Right lobe of liver (tissue), 6 donors: Measurements from ENCODE around the gene GCNT1. TPM values are rescaled to one million over a fixed set of nuclear protein-coding genes. Genes with fewer than 3 reads are reported as not detected.

Source experiments
- ATAC-seq, 4 donors: fragments of 200-7000 bp; cut with Tn5 transposase; one replicate each; pipeline ENCODE4 v1.9.1; 2020; ENCODE audit warnings: mild to moderate bottlenecking in 4 of 4, moderate library complexity in 4 of 4
- DNase-seq, 3 donors: peaks; one replicate each; pipeline ENCODE4 v3.0.0-alpha.2; 2020
- H3K27ac ChIP-seq, 3 donors: fragments of 200-600 bp; one replicate each; pipeline ENCODE4 v1.8.0; 2022
- H3K27me3 ChIP-seq, 2 donors: fragments of 200-600 bp; one replicate each; pipeline ENCODE4 v1.8.0; 2022
- H3K36me3 ChIP-seq, 4 donors: fragments of 200-600 bp; sonication (generic) in 1 of 4; one replicate each; pipeline versions ENCODE4 v1.5.1 to v1.8.0; 2017 to 2022; ENCODE audit warnings: control low read depth in 1 of 4
- H3K4me1 ChIP-seq, 4 donors: fragments of 200-600 bp; sonication (generic) in 1 of 4; one replicate each; pipeline versions ENCODE4 v1.5.1 to v1.8.0; 2017 to 2022; ENCODE audit warnings: control low read depth in 1 of 4
- H3K4me3 ChIP-seq, 3 donors: fragments of 200-600 bp; one replicate each; pipeline ENCODE4 v1.8.0; 2022
- H3K9me3 ChIP-seq, 4 donors: fragments of 200-600 bp; sonication (generic) in 1 of 4; one replicate each; pipeline versions ENCODE4 v1.5.1 to v1.8.0; 2017 to 2022; ENCODE audit warnings: control low read depth in 1 of 4
- CTCF ChIP-seq, 4 donors: fragments of 200-600 bp in 3 of 4; fragments of 450-650 bp in 1 of 4; IDR thresholded peaks; one replicate each; pipeline versions ENCODE4 v1.5.1 to v1.8.0; 2016 to 2022; ENCODE audit warnings: antibody characterized with exemption in 4 of 4, mild to moderate bottlenecking in 2 of 4
- POLR2A ChIP-seq: fragments of 450-650 bp; IDR thresholded peaks from one replicate; pipeline ENCODE4 v1.6.1; 2017; ENCODE audit warnings: antibody characterized with exemption, mild to moderate bottlenecking
- WGBS: methylation state at CpG from one replicate; pipeline ENCODE4 v1.1.6; 2018; ENCODE audit warnings: low coverage, low lambda C conversion rate; ENCODE audit not compliant: insufficient coverage; ENCODE audit errors: missing lambda C conversion rate; 5-methylcytosine and 5-hydroxymethylcytosine counted together
- intact Hi-C, 2 donors: fragments of 100-400 bp; cut with DNase I; formaldehyde crosslinking; loops; one replicate each; pipeline versions ENCODE4 v1.11.2 to v1.14.1; 2022
- total RNA-seq, 6 experiments: library from RNA; depleted of rRNA in 2 of 6; stranded (reverse); fragments of >200 nt in 2 of 6; fragmentation: NEBNext Ultra II Directional in 3 of 6; extraction: Animal tissue kit (Norgen Biotek cat#: 25700) in 3 of 6; gene quantifications; one replicate each; pipeline versions ENCODE4 v1.1.0 to v1.2.4, GENCODE V29; 2016 to 2023
- donor health status: DM: no; HTN: yes; CAD: no.
- donor health status: DM: no; HTN: no; CAD: no.
- donor health status: DM: no; HTN: no; CAD: no.
- donor health status: DM: no; HTN: yes; CAD: no.
- donor health status: DM: no; HTN: yes; CAD: no.

Gene GCNT1
- total RNA-seq, 6 experiments from 2014 or later: 1.1 to 3.6 (median 2.7) TPM

DNA sequence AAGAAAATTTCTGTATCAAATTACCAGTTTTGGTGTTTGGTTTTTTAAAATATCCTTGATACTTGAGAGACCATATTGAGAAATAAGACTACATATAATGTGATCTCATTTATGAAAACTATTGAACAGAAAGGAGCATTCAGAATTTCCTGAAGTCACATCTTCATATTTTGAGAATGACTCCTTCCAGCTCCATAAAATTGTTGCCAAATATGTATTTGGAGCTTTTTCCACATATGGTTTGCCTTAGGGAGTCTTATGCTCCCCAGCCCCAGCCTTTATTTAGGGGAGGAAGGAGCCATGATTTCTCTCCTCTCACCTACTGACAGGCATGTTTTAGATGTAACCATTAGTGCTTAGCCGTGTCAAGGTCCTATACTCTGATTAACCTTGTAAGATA, 51.1 kb downstream of the GCNT1 start:
- Histone ChIP-seq H3K27me3 (no peaks in the 10 kb centered on the region), H3K9me3 (no peaks in the 10 kb centered on the region), H3K4me1 (no peaks in the 10 kb centered on the region), H3K36me3 (no peaks in the 10 kb centered on the region), H3K4me3 (no peak overlapping the region), H3K27ac (no peak overlapping the region)
- TF ChIP-seq CTCF (IDR thresholded peaks at IDR 0.05) (no peak), POLR2A (no peak)
- intact Hi-C loops: no loop called here
- WGBS: 57% methylated on average over 1 of the region's 1 CpG
- no peak for DNase-seq
- ATAC-seq: no peak

- WGBS: 55% methylated on average over 2 of the region's 2 CpGs
Measured at GRCh38 chr9:76510446-76510845, 51.5 kb downstream of the GCNT1 start.

GRCh38 chr9:76512826-76513225, 53.8 kb downstream of the GCNT1 start:
- 67% methylated on average over 1 of the region's 1 CpG for WGBS
- intact Hi-C loops: no loop called here
- DNase-seq (no peak), ATAC-seq (no peak)
- TF ChIP-seq CTCF (IDR thresholded peaks at IDR 0.05): no peak
- TF ChIP-seq POLR2A: no peak
- Histone ChIP-seq H3K36me3 (no peaks in the 10 kb centered on the region), H3K27me3 (no peaks in the 10 kb centered on the region), H3K4me3 (no peak overlapping the region), H3K9me3 (no peaks in the 10 kb centered on the region), H3K27ac (no peak overlapping the region), H3K4me1 (no peaks in the 10 kb centered on the region)

More at GRCh38 chr9:76510446-76510845, 51.5 kb downstream of the GCNT1 start:
- DNase-seq (no peak), ATAC-seq (no peak)
- Histone ChIP-seq H3K4me1 (no peaks in the 10 kb centered on the region), H3K4me3 (no peak overlapping the region), H3K27me3 (no peaks in the 10 kb centered on the region), H3K9me3 (no peaks in the 10 kb centered on the region), H3K27ac (no peak overlapping the region), H3K36me3 (no peaks in the 10 kb centered on the region)
- TF ChIP-seq POLR2A (no peak), CTCF (IDR thresholded peaks at IDR 0.05) (no peak)
- intact Hi-C loops: no loop called here

GRCh38 chr9:76516350-76516749, 57.4 kb downstream of the GCNT1 start:
- H3K9me3 ChIP-seq: no peaks in the 10 kb centered on the region
- no peaks in the 10 kb centered on the region for H3K27me3 ChIP-seq
- no peaks in the 10 kb centered on the region for H3K36me3 ChIP-seq
- H3K4me3 ChIP-seq: no peak overlapping the region
- no peaks in the 10 kb centered on the region for H3K4me1 ChIP-seq
- WGBS: 62% methylated on average over 6 of the region's 6 CpGs
- ATAC-seq (no peak), DNase-seq (no peak)
- intact Hi-C loops: no loop called here
- no peak for TF ChIP-seq POLR2A
- TF ChIP-seq CTCF (IDR thresholded peaks at IDR 0.05): no peak
- no peak overlapping the region for H3K27ac ChIP-seq

GRCh38 chr9:76516871-76517270, 57.9 kb downstream of the GCNT1 start:
- Histone ChIP-seq H3K4me3 (no peak overlapping the region), H3K9me3 (no peaks in the 10 kb centered on the region), H3K36me3 (no peaks in the 10 kb centered on the region), H3K27me3 (no peaks in the 10 kb centered on the region), H3K27ac (no peak overlapping the region), H3K4me1 (no peaks in the 10 kb centered on the region)
- 49% methylated on average over 3 of the region's 3 CpGs for WGBS
- ATAC-seq (no peak), DNase-seq (no peak)
- no peak for TF ChIP-seq POLR2A
- no peak for TF ChIP-seq CTCF (IDR thresholded peaks at IDR 0.05)
- intact Hi-C loops: no loop called here
